Panc1 (cell line): Measurements from ENCODE around the gene TMC4.

Source experiments
- CTCF ChIP-seq: fragments of 450-650 bp; IDR thresholded peaks from 2 replicates; pipeline ENCODE4 v1.5.1; 2017; ENCODE audit warnings: mild to moderate bottlenecking
- POLR2AphosphoS5 ChIP-seq: IDR thresholded peaks from 2 replicates; pipeline ENCODE4 v1.6.1; 2012; ENCODE audit warnings: mild to moderate bottlenecking, low read depth, low read length, moderate library complexity
- REST ChIP-seq, 2 experiments: IDR thresholded peaks; 2 replicates each; pipeline ENCODE4 v1.6.1; 2011 to 2012; ENCODE audit warnings: low read depth in 2 of 2, control low read depth in 1 of 2, low read length in 1 of 2, mild to moderate bottlenecking in 1 of 2, moderate library complexity in 1 of 2; ENCODE audit not compliant: insufficient read depth in 1 of 2

- TF ChIP-seq CTCF (no peak), REST (IDR thresholded peaks at IDR 0.05; ENCODE audit: insufficient read depth in 1 of 2, low read depth in 2 of 2, low read length in 1 of 2) (no peak), POLR2AphosphoS5 (no peak)
Measured at GRCh38 chr19:54142166-54142780, 30.7 kb downstream of the TMC4 start.
